HCT116 (cell line): Measurements from ENCODE around the gene GRIN2B. TPM values are rescaled to one million over a fixed set of nuclear protein-coding genes. Genes with fewer than 3 reads are reported as not detected.

ENCODE experiments used
- ATAC-seq: fragments of 200-7000 bp; cut with Tn5 transposase; 2 replicates; pipeline ENCODE4 v1.9.1; 2020; ENCODE audit warnings: mild to moderate bottlenecking, moderate library complexity
- BruUV-seq: library from RNA; stranded (reverse); fragments of 400-500 nt; replicated peaks from 2 replicates; lab custom pipeline; 2021; lab: Mats Ljungman, UMichigan
- CTCF ChIA-PET: fragments of 300-600 bp; sonication (Branson Sonifier 250); formaldehyde crosslinking; loops from one replicate; lab custom pipeline; 2021; ENCODE audit warnings: antibody characterized with exemption; lab: Charles Lee
- POLR2A ChIA-PET: fragments of 300-600, 350-600 bp; sonication (Branson Sonifier 250); formaldehyde crosslinking; loops from one replicate; lab custom pipeline; 2021; ENCODE audit warnings: antibody characterized with exemption; lab: Charles Lee
- RAD21 ChIA-PET, 2 experiments: fragments of 300-600 bp; sonication (Branson Sonifier 250); formaldehyde crosslinking; loops; one replicate each; lab custom pipeline; 2023; ENCODE audit warnings: low total read pairs in 2 of 2; ENCODE audit not compliant: uncharacterized antibody in 2 of 2, unreplicated experiment in 2 of 2, low non-redundant PET in 1 of 2; lab: Charles Lee
- DNase-seq: peaks from one replicate; pipeline ENCODE4 v3.0.0-alpha.2; 2010; ENCODE audit warnings: low read depth, low spot score
- H2AFZ ChIP-seq: fragments of 200-600 bp; shearing (Covaris generic), sonication (generic); 2 replicates; pipeline ENCODE4 v1.6.1; 2017; ENCODE audit warnings: low read depth, mixed run types, mixed read lengths, antibody characterized with exemption, low read length; ENCODE audit not compliant: poor library complexity, severe bottlenecking
- H3K27ac ChIP-seq: 2 replicates; pipeline ENCODE4 v1.5.1; 2012; ENCODE audit warnings: low read depth, low read length
- H3K27me3 ChIP-seq: fragments of 200-600 bp; sonication (generic); 2 replicates; pipeline ENCODE4 v1.6.1; 2016; ENCODE audit warnings: mixed run types, low read length, mixed read lengths; ENCODE audit not compliant: insufficient read depth
- H3K36me3 ChIP-seq, 2 experiments: fragments of 200-500 bp in 1 of 2; fragments of 200-600 bp in 1 of 2; sonication (Bioruptor generic) in 1 of 2; sonication (generic) in 1 of 2; 2 replicates each; pipeline versions ENCODE4 v1.5.1 to v1.6.1; 2014 to 2016; ENCODE audit warnings: low read length in 2 of 2, inconsistent platforms in 1 of 2, mixed read lengths in 1 of 2, mixed run types in 1 of 2; ENCODE audit not compliant: insufficient read depth in 2 of 2, control insufficient read depth in 1 of 2
- H3K4me1 ChIP-seq, 2 experiments: fragments of 200-600 bp in 1 of 2; sonication (generic) in 1 of 2; 2 replicates each; pipeline versions ENCODE4 v1.5.1 to v1.6.1; 2012 to 2017; ENCODE audit warnings: low read length in 2 of 2, inconsistent platforms in 1 of 2, mild to moderate bottlenecking in 1 of 2, mixed read lengths in 1 of 2, mixed run types in 1 of 2, moderate library complexity in 1 of 2; ENCODE audit not compliant: insufficient read depth in 2 of 2, control insufficient read depth in 1 of 2
- H3K4me2 ChIP-seq: fragments of 200-600 bp; sonication (generic); 2 replicates; pipeline ENCODE4 v1.6.1; 2017; ENCODE audit warnings: mixed run types, low read length, mixed read lengths
- H3K4me3 ChIP-seq, 2 experiments: fragments of 200-600 bp in 1 of 2; sonication (generic) in 1 of 2; replicated peaks in 1 of 2; 2 replicates each; pipeline ENCODE4 v1.5.1; 2011 to 2016; ENCODE audit warnings: low read length in 2 of 2, control low read depth in 1 of 2, low read depth in 1 of 2, mild to moderate bottlenecking in 1 of 2, mixed read lengths in 1 of 2, mixed run types in 1 of 2
- H3K79me2 ChIP-seq: fragments of 200-600 bp; sonication (generic); 2 replicates; pipeline ENCODE4 v1.6.1; 2017; ENCODE audit warnings: mild to moderate bottlenecking, mixed run types, low read length, moderate library complexity, mixed read lengths; ENCODE audit not compliant: insufficient read depth
- H3K9ac ChIP-seq: fragments of 200-600 bp; sonication (generic); 2 replicates; pipeline ENCODE4 v1.6.1; 2016; ENCODE audit warnings: low read length, mixed read lengths
- H3K9me2 ChIP-seq: fragments of 200-600 bp; sonication (generic), shearing (Covaris generic); 2 replicates; pipeline ENCODE4 v1.6.1; 2017; ENCODE audit warnings: mixed run types, mild to moderate bottlenecking, moderate library complexity; ENCODE audit not compliant: insufficient read depth
- H3K9me3 ChIP-seq, 2 experiments: fragments of 200-500 bp in 1 of 2; fragments of 200-600 bp in 1 of 2; sonication (Bioruptor generic) in 1 of 2; sonication (generic) in 1 of 2; 2 replicates each; pipeline ENCODE4 v1.6.1; 2014 to 2017; ENCODE audit warnings: low read length in 2 of 2, mixed read lengths in 2 of 2, inconsistent platforms in 1 of 2, low read depth in 1 of 2, mild to moderate bottlenecking in 1 of 2, mixed run types in 1 of 2, moderate library complexity in 1 of 2; ENCODE audit not compliant: control insufficient read depth in 1 of 2, insufficient read depth in 1 of 2
- H4K20me1 ChIP-seq: fragments of 200-600 bp; sonication (generic), shearing (Covaris generic); 2 replicates; pipeline ENCODE4 v1.6.1; 2017; ENCODE audit warnings: mixed run types, mild to moderate bottlenecking, moderate library complexity; ENCODE audit not compliant: insufficient read depth
- ATF3 ChIP-seq: IDR thresholded peaks from 2 replicates; pipeline ENCODE4 v1.6.1; 2012
- CEBPB ChIP-seq: IDR thresholded peaks from 2 replicates; pipeline ENCODE4 v1.6.1; 2012; ENCODE audit warnings: low read depth
- CTCF ChIP-seq, 3 experiments: fragments of 200-600 bp in 1 of 3; sonication (generic) in 1 of 3; IDR thresholded peaks in 2 of 3; conservative IDR thresholded peaks in 1 of 3; 2 replicates each; pipeline ENCODE4 v1.5.1; 2012 to 2017; ENCODE audit warnings: low read depth in 2 of 3, low read length in 2 of 3, antibody characterized with exemption in 1 of 3, borderline replicate concordance in 1 of 3, control low read depth in 1 of 3, mild to moderate bottlenecking in 1 of 3, mixed read lengths in 1 of 3, mixed run types in 1 of 3, moderate library complexity in 1 of 3; ENCODE audit not compliant: insufficient read depth in 1 of 3
- EZH2 ChIP-seq: fragments of 200-600 bp; sonication (generic); IDR thresholded peaks from 2 replicates; pipeline ENCODE4 v1.6.1; 2017; ENCODE audit warnings: antibody characterized with exemption, mixed run types
- EZH2phosphoT487 ChIP-seq: fragments of 200-600 bp; IDR thresholded peaks from 2 replicates; pipeline ENCODE4 v1.6.1; 2018; ENCODE audit warnings: antibody characterized with exemption, borderline replicate concordance
- FOSL1 ChIP-seq: IDR thresholded peaks from 2 replicates; pipeline ENCODE4 v1.6.1; 2012; ENCODE audit warnings: low read depth
- JUND ChIP-seq: IDR thresholded peaks from 2 replicates; pipeline ENCODE4 v1.6.1; 2012
- POLR2A ChIP-seq: IDR thresholded peaks from 2 replicates; pipeline ENCODE4 v1.7.0; 2011; ENCODE audit warnings: borderline replicate concordance; ENCODE audit not compliant: insufficient read depth, insufficient read length; ENCODE audit errors: extremely low read depth
- POLR2AphosphoS5 ChIP-seq: IDR thresholded peaks from 2 replicates; pipeline ENCODE4 v1.6.1; 2011; ENCODE audit warnings: mild to moderate bottlenecking, low read depth, low read length, moderate library complexity
- RAD21 ChIP-seq: IDR thresholded peaks from 2 replicates; pipeline ENCODE4 v1.6.1; 2012; ENCODE audit warnings: low read depth, mild to moderate bottlenecking
- REST ChIP-seq: IDR thresholded peaks from 2 replicates; pipeline ENCODE4 v1.6.1; 2012; ENCODE audit warnings: low read depth
- SIN3A ChIP-seq: IDR thresholded peaks from 2 replicates; pipeline ENCODE4 v1.6.1; 2012; ENCODE audit warnings: low read depth
- YY1 ChIP-seq: IDR thresholded peaks from 2 replicates; pipeline ENCODE4 v1.6.1; 2011; ENCODE audit warnings: low read length, low read depth, moderate library complexity, mild to moderate bottlenecking; ENCODE audit not compliant: insufficient replicate concordance; ENCODE audit errors: extremely low read depth
- ZFX ChIP-seq: fragments of 450-650 bp; IDR thresholded peaks from 2 replicates; pipeline ENCODE4 v1.6.1; 2017
- intact Hi-C: fragments of 100-400 bp; cut with micrococcal nuclease; formaldehyde crosslinking; loops from 2 replicates; pipeline ENCODE4 v1.10.0; 2022
- total RNA-seq: library from RNA; stranded (reverse); gene quantifications from one replicate; pipeline ENCODE4 v1.2.1, GENCODE V29; 2021; ENCODE audit not compliant: unreplicated experiment

The GRIN2B gene
- total RNA-seq, 1 experiment from 2014 or later, result 14.2 TPM

GRCh38 chr12:13992106-13992505 lies 10.7 kb upstream of the GRIN2B start:
- intact Hi-C loops, result no loop called here
- Histone ChIP-seq H2AFZ (no peak overlapping the region), H3K79me2 (no peaks in the 10 kb centered on the region), H3K4me2 (no peak overlapping the region), H3K4me1 (no peaks in the 10 kb centered on the region), H3K9me3 (no peaks in the 10 kb centered on the region), H3K36me3 (no peaks in the 10 kb centered on the region), H3K9me2 (no peaks in the 10 kb centered on the region; the same call in 1 of the 2 replicates), H3K9ac (no peak overlapping the region), H3K27ac (no peak overlapping the region), H4K20me1 (no peaks in the 10 kb centered on the region), H3K4me3 (no peak overlapping the region), H3K27me3 (no peaks in the 10 kb centered on the region)
- RAD21 ChIA-PET, result no interaction called here
- CTCF ChIA-PET, result interaction anchor here (1.3 kb wide), 1 partner anchor 10 kb away, joined by 3 read pairs; no protein-coding TSS in a partner anchor
- BruUV-seq, result no TSS peak
- POLR2A ChIA-PET, result no interaction called here
- ATAC-seq, result no peak
- DNase-seq, result no peak
- TF ChIP-seq CEBPB, result no peak
- TF ChIP-seq POLR2A, result no peak
- no peak for TF ChIP-seq ATF3
- no peak for TF ChIP-seq EZH2phosphoT487
- TF ChIP-seq ZFX, result no peak
- TF ChIP-seq FOSL1, result no peak
- TF ChIP-seq RAD21, result no peak
- no peak for TF ChIP-seq CTCF (IDR thresholded peaks at IDR 0.05 in 2 of 3, conservative IDR thresholded peaks at IDR 0.05 in 1 of 3; ENCODE audit: borderline replicate concordance in 1 of 3, insufficient read depth in 1 of 3, low read depth in 2 of 3, low read length in 2 of 3)
- TF ChIP-seq EZH2, result no peak
- no peak for TF ChIP-seq REST
- TF ChIP-seq JUND, result no peak
- TF ChIP-seq SIN3A, result no peak
- no peak for TF ChIP-seq POLR2AphosphoS5
- TF ChIP-seq YY1, result no peak
